Tongue (tissue), 2 donors: ENCODE results near the gene ACTRT2. TPM values are rescaled to one million over a fixed set of nuclear protein-coding genes. Genes with fewer than 3 reads are reported as not detected.
A peak's percentile ranks its signal among the peaks of the same experiment; 100 is the strongest.

Experiments used
- DNase-seq: peaks from one replicate; pipeline ENCODE4 v3.0.0-alpha.2; 2015
- total RNA-seq: library from RNA; depleted of rRNA; stranded (reverse); fragments of >200 nt; gene quantifications from one replicate; pipeline ENCODE4 v1.2.3, GENCODE V29; 2014

ACTRT2 gene
- total RNA-seq = not detected

GRCh38 chr1:3021233-3021671 is at the start of gene ACTRT2:
Gene ACTRT2, plus strand, starts transcription at chr1:3021467. Its CDS starts 220 bp downstream, at chr1:3021687.
- no peak for DNase-seq

GRCh38 chr1:2971609-2972008 is 49.7 kb upstream of the ACTRT2 start:
- DNase-seq = no peak

GRCh38 chr1:2972011-2972878 is 49.0 kb upstream of the ACTRT2 start:
- DNase-seq = no peak

GRCh38 chr1:2972879-2973575 is 48.2 kb upstream of the ACTRT2 start:
- DNase-seq = no peak

GRCh38 chr1:2973601-2974593 is 47.4 kb upstream of the ACTRT2 start:
- DNase-seq = no peak

- DNase-seq = no peak
Observed at GRCh38 chr1:2974701-2975301, 46.5 kb upstream of the ACTRT2 start.

- no peak for DNase-seq
Observed at GRCh38 chr1:2975466-2976179, 45.6 kb upstream of the ACTRT2 start.

GRCh38 chr1:2976180-2976562 is 45.1 kb upstream of the ACTRT2 start:
- DNase-seq = no peak

GRCh38 chr1:2977886-2978611 is 43.2 kb upstream of the ACTRT2 start:
- no peak for DNase-seq

GRCh38 chr1:2978691-2979190 is 42.5 kb upstream of the ACTRT2 start:
- no peak for DNase-seq

- no peak for DNase-seq
Observed at GRCh38 chr1:2979191-2980072, 41.8 kb upstream of the ACTRT2 start.

GRCh38 chr1:2980073-2980791 is 41.0 kb upstream of the ACTRT2 start:
- no peak for DNase-seq

- no peak for DNase-seq
Observed at GRCh38 chr1:2980849-2981248, 40.4 kb upstream of the ACTRT2 start.

- DNase-seq = no peak
Observed at GRCh38 chr1:2981388-2981787, 39.9 kb upstream of the ACTRT2 start.

GRCh38 chr1:2981981-2982614 is 39.2 kb upstream of the ACTRT2 start:
- DNase-seq = no peak

GRCh38 chr1:2982615-2983318 is 38.5 kb upstream of the ACTRT2 start:
- peak; percentile 54 for DNase-seq

- no peak for DNase-seq
Observed at GRCh38 chr1:2983319-2983705, 38.0 kb upstream of the ACTRT2 start.
